Gastrocnemius medialis (tissue), 4 donors: ENCODE results near the gene RMND5A.

Experiments used
- CTCF ChIP-seq, 5 experiments: fragments of 450-650 bp in 3 of 5; fragments of 200-600 bp in 2 of 5; sonication (generic) in 2 of 5; IDR thresholded peaks in 4 of 5; conservative IDR thresholded peaks in 1 of 5; 1 replicate in 4 of 5; 2 replicates in 1 of 5; pipeline ENCODE4 v1.5.1; 2016 to 2019; ENCODE audit warnings: antibody characterized with exemption in 5 of 5, mild to moderate bottlenecking in 3 of 5, moderate library complexity in 3 of 5
- POLR2A ChIP-seq, 2 donors: fragments of 450-650 bp; IDR thresholded peaks; one replicate each; pipeline ENCODE4 v1.6.1; 2017; ENCODE audit warnings: antibody characterized with exemption in 2 of 2, mild to moderate bottlenecking in 2 of 2, moderate library complexity in 2 of 2

- TF ChIP-seq CTCF (IDR thresholded peaks at IDR 0.05 in 4 of 5, conservative IDR thresholded peaks at IDR 0.05 in 1 of 5) (no peak), POLR2A (IDR thresholded peaks at IDR 0.05) (no peak)
These were observed 98.9 kb downstream of the RMND5A start for GRCh38 chr2:86818957-86819356.
